ENCODE data around the gene AGBL1.
A peak's percentile ranks its signal among the peaks of the same experiment; 100 is the strongest.

The AGBL1 gene

DNA sequence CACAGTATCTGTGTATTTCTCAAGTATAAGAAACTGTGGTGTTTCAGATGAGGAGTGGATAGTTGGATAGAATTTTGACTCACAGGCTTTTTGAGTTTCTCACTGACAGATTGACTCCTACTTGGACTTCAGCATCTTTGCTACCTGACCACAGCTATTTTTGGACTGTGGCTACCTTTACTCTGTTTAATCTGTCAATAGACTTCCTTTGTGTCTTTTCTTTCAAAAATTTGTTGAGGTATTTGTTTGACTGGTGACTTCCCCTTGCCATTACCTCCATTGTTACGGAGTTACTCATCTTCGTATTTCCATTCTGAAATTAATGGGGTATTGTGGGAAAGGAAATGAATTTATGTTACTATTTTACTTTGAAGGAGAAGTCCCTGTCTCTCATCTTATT, 123.8 kb downstream of the AGBL1 start:
- no peak for TF ChIP-seq CTCF (IDR thresholded peaks at IDR 0.05; ENCODE audit: insufficient read depth, low read length, poor library complexity, severe bottlenecking)
- DNase-seq (ENCODE audit: extremely low read depth, insufficient read length), result peak; percentile 33

GRCh38 chr15:86205096-86205495, 125.4 kb downstream of the AGBL1 start:
- no peak for TF ChIP-seq CTCF (IDR thresholded peaks at IDR 0.05; ENCODE audit: insufficient read depth, low read length, poor library complexity, severe bottlenecking)
- Histone ChIP-seq H3K36me3 (ENCODE audit: control insufficient read depth, insufficient read depth, low read length) (no peaks in the 10 kb centered on the region), H3K27me3 (replicated peaks; ENCODE audit: control insufficient read depth, insufficient read depth, low read length) (no peaks in the 10 kb centered on the region), H3K4me3 (replicated peaks; ENCODE audit: low read depth, low read length) (no peak overlapping the region)
- DNase-seq (ENCODE audit: extremely low read depth, insufficient read length), result no peak

More for the DNA sequence above, 123.8 kb downstream of the AGBL1 start:
- no peaks in the 10 kb centered on the region for H3K36me3 ChIP-seq (ENCODE audit: control insufficient read depth, insufficient read depth, low read length)
- H3K27me3 ChIP-seq (replicated peaks; ENCODE audit: control insufficient read depth, insufficient read depth, low read length), result no peaks in the 10 kb centered on the region
- H3K4me3 ChIP-seq (replicated peaks; ENCODE audit: low read depth, low read length), result no peak overlapping the region

- DNase-seq (ENCODE audit: extremely low read depth, insufficient read length), result no peak
- Histone ChIP-seq H3K4me3 (replicated peaks; ENCODE audit: low read depth, low read length) (no peak overlapping the region), H3K36me3 (ENCODE audit: control insufficient read depth, insufficient read depth, low read length) (no peaks in the 10 kb centered on the region), H3K27me3 (replicated peaks; ENCODE audit: control insufficient read depth, insufficient read depth, low read length) (no peaks in the 10 kb centered on the region)
- TF ChIP-seq CTCF (IDR thresholded peaks at IDR 0.05; ENCODE audit: insufficient read depth, low read length, poor library complexity, severe bottlenecking), result peak; percentile 40
Observed at GRCh38 chr15:86213420-86213819, 133.7 kb downstream of the AGBL1 start.

GRCh38 chr15:86213888-86214287, 134.2 kb downstream of the AGBL1 start:
- no peak for DNase-seq (ENCODE audit: extremely low read depth, insufficient read length)
- TF ChIP-seq CTCF (IDR thresholded peaks at IDR 0.05; ENCODE audit: insufficient read depth, low read length, poor library complexity, severe bottlenecking), result no peak
- Histone ChIP-seq H3K4me3 (replicated peaks; ENCODE audit: low read depth, low read length) (no peak overlapping the region), H3K27me3 (replicated peaks; ENCODE audit: control insufficient read depth, insufficient read depth, low read length) (no peaks in the 10 kb centered on the region), H3K36me3 (ENCODE audit: control insufficient read depth, insufficient read depth, low read length) (no peaks in the 10 kb centered on the region)

GRCh38 chr15:86221119-86221518, 141.4 kb downstream of the AGBL1 start:
- no peak for TF ChIP-seq CTCF (IDR thresholded peaks at IDR 0.05; ENCODE audit: insufficient read depth, low read length, poor library complexity, severe bottlenecking)
- Histone ChIP-seq H3K4me3 (replicated peaks; ENCODE audit: low read depth, low read length) (no peak overlapping the region), H3K36me3 (ENCODE audit: control insufficient read depth, insufficient read depth, low read length) (no peaks in the 10 kb centered on the region), H3K27me3 (replicated peaks; ENCODE audit: control insufficient read depth, insufficient read depth, low read length) (no peaks in the 10 kb centered on the region)
- DNase-seq (ENCODE audit: extremely low read depth, insufficient read length), result no peak

GRCh38 chr15:86229306-86229705, 149.6 kb downstream of the AGBL1 start:
- no peak for DNase-seq (ENCODE audit: extremely low read depth, insufficient read length)
- Histone ChIP-seq H3K4me3 (replicated peaks; ENCODE audit: low read depth, low read length) (no peak overlapping the region), H3K27me3 (replicated peaks; ENCODE audit: control insufficient read depth, insufficient read depth, low read length) (peaks cover 2% of the 10 kb centered on the region; the same call in 1 of the 2 replicates), H3K36me3 (ENCODE audit: control insufficient read depth, insufficient read depth, low read length) (no peaks in the 10 kb centered on the region)
- no peak for TF ChIP-seq CTCF (IDR thresholded peaks at IDR 0.05; ENCODE audit: insufficient read depth, low read length, poor library complexity, severe bottlenecking)
